Lung (tissue), 12 donors: ENCODE measurements around the gene PXT1. TPM values are rescaled to one million over a fixed set of nuclear protein-coding genes. Genes with fewer than 3 reads are reported as not detected.

Experiments
- ATAC-seq: fragments of 200-7000 bp; cut with Tn5 transposase; one replicate; pipeline ENCODE4 v1.9.1; 2020; ENCODE audit warnings: moderate number of reproducible peaks; ENCODE audit not compliant: insufficient read depth, low FRiP score
- DNase-seq, 3 donors: peaks; one replicate each; pipeline ENCODE4 v3.0.0-alpha.2; 2013 to 2017
- H3K27ac ChIP-seq, 2 donors: one replicate each; pipeline ENCODE4 v1.5.1; 2013; ENCODE audit warnings: mild to moderate bottlenecking in 2 of 2, moderate library complexity in 2 of 2, control low read depth in 1 of 2, inconsistent platforms in 1 of 2, low read depth in 1 of 2, low read length in 1 of 2
- H3K27me3 ChIP-seq, 3 donors: one replicate each; pipeline ENCODE4 v1.5.1; 2013; ENCODE audit warnings: low read length in 2 of 3; ENCODE audit not compliant: control insufficient read depth in 3 of 3, insufficient read depth in 3 of 3
- H3K36me3 ChIP-seq, 4 donors: one replicate each; pipeline ENCODE4 v1.5.1; 2013; ENCODE audit warnings: low read length in 4 of 4, mild to moderate bottlenecking in 1 of 4, moderate library complexity in 1 of 4; ENCODE audit not compliant: control insufficient read depth in 4 of 4, insufficient read depth in 4 of 4
- H3K4me1 ChIP-seq, 5 donors: one replicate each; pipeline ENCODE4 v1.5.1; 2013; ENCODE audit warnings: low read length in 5 of 5, mild to moderate bottlenecking in 2 of 5, moderate library complexity in 1 of 5; ENCODE audit not compliant: control insufficient read depth in 5 of 5, insufficient read depth in 5 of 5
- H3K4me3 ChIP-seq: one replicate; pipeline ENCODE4 v1.5.1; 2013; ENCODE audit warnings: mild to moderate bottlenecking, control low read depth, moderate library complexity
- H3K9ac ChIP-seq, 2 donors: one replicate each; pipeline ENCODE4 v1.5.1; 2013; ENCODE audit warnings: low read length in 2 of 2, control low read depth in 1 of 2; ENCODE audit not compliant: insufficient read depth in 1 of 2
- H3K9me3 ChIP-seq, 4 donors: one replicate each; pipeline ENCODE4 v1.5.1; 2013; ENCODE audit warnings: low read length in 3 of 4, mild to moderate bottlenecking in 1 of 4, moderate library complexity in 1 of 4; ENCODE audit not compliant: control insufficient read depth in 4 of 4, insufficient read depth in 3 of 4
- CTCF ChIP-seq: IDR thresholded peaks from 2 replicates; pipeline ENCODE4 v1.5.1; 2012; ENCODE audit warnings: mild to moderate bottlenecking; ENCODE audit errors: control extremely low read depth, extremely low read depth
- WGBS, 2 donors: extraction: QIAGEN DNeasy Blood & Tissue Kit; methylation state at CpG; one replicate each; pipeline ENCODE4 v1.1.7; 2013; 5-methylcytosine and 5-hydroxymethylcytosine counted together
- polyA plus RNA-seq, 2 donors: library from polyadenylated mRNA; stranded (reverse); fragments of 200-250 nt; gene quantifications; one replicate each; pipeline ENCODE4 v1.2.1, GENCODE V29; 2013
- total RNA-seq, 2 donors: library from RNA; depleted of rRNA in 1 of 2; stranded (reverse); fragments of >200 nt in 1 of 2; gene quantifications; one replicate each; pipeline ENCODE4 v1.2.1, GENCODE V29; 2014 to 2021
- donor health status: control.
- donor health status: control.
- donor health status: Bipolar disorder and iron deficiency.
- donor health status: healthy.
- donor health status: DM: yes; HTN: yes; CAD: no.

Gene PXT1
- total and polyA plus RNA-seq, 4 donors = 0.06 to 0.12 TPM; not detected in 2

DNA sequence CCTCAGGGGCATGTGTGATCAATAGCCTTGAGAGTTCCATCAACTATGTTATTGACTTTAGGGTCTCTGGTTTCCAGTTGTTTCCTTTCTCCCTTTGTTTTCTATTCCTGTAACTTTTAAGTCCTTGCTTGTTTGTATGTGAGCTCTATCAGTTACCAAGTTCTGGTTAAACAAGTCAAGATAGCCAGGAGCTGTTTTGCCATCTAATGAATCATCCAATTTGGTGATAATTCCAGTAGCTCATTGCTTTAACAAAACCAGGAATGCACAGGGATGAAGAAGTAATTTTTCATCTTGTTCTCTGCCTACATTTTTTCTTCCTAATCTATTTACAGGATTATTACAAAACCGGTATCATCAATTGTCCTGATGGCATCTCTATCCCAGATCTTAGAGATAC lies 36.6 kb upstream of the PXT1 start:
- 80 to 94% methylated on average over 1 of the region's 1 CpG for WGBS, 2 donors
- no peak for DNase-seq
- H3K27me3 ChIP-seq = no peaks in the 10 kb centered on the region
- peaks cover 0 to 3% (median 0%) of the 10 kb centered on the region in 5 donors for H3K4me1 ChIP-seq
- no peaks in the 10 kb centered on the region for H3K9me3 ChIP-seq
- no peak overlapping the region for H3K27ac ChIP-seq
- peaks cover 15 to 27% (median 19%) of the 10 kb centered on the region in 4 donors for H3K36me3 ChIP-seq
- H3K4me3 ChIP-seq = no peak overlapping the region
- no peak for ATAC-seq
- no peak overlapping the region for H3K9ac ChIP-seq
- no peak for TF ChIP-seq CTCF

- 27 to 59% methylated on average over 2 of the region's 2 CpGs for WGBS, 2 donors
- TF ChIP-seq CTCF = no peak
- no peaks in the 10 kb centered on the region for H3K27me3 ChIP-seq
- no peak overlapping the region for H3K9ac ChIP-seq
- peaks cover 0 to 3% (median 0%) of the 10 kb centered on the region in 5 donors for H3K4me1 ChIP-seq
- no peak overlapping the region for H3K27ac ChIP-seq
- DNase-seq (no peak), ATAC-seq (no peak)
- H3K4me3 ChIP-seq = no peak overlapping the region
- H3K9me3 ChIP-seq = no peaks in the 10 kb centered on the region
- peaks cover 11 to 28% (median 19%) of the 10 kb centered on the region in 4 donors for H3K36me3 ChIP-seq
Observed at GRCh38 chr6:36478051-36478526, 35.4 kb upstream of the PXT1 start.

DNA sequence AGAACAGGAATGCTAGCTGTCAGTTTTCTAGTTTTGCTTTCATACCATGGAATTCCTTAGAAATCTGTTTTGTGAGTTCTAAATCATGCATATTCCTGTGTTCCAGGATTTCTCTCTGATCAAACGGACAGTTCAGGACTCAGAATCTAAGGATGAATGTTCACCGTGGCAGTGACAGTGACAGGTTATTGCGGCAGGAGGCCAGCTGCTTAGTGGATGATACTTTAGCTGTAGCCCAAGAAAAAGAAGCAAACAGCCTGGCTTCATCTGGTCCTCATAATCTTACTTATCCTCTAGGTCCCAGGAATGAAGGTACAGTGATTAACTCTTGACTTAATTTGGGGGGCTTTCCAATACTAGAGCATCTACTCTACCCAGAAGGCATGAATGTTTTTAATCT lies 27.3 kb upstream of the PXT1 start:
- Histone ChIP-seq H3K9ac (no peak overlapping the region), H3K9me3 (no peaks in the 10 kb centered on the region), H3K27ac (no peak overlapping the region), H3K36me3 (peaks cover 3 to 8% (median 6%) of the 10 kb centered on the region in 4 donors), H3K4me3 (no peak overlapping the region), H3K4me1 (peaks cover 0 to 3% (median 0%) of the 10 kb centered on the region in 5 donors), H3K27me3 (no peaks in the 10 kb centered on the region)
- no peak for TF ChIP-seq CTCF
- 91 to 95% methylated on average over 3 of the region's 3 CpGs for WGBS, 2 donors
- DNase-seq (no peak), ATAC-seq (no peak)

GRCh38 chr6:36469148-36469661 lies 26.6 kb upstream of the PXT1 start:
- Histone ChIP-seq H3K27ac (no peak overlapping the region), H3K36me3 (peaks cover 3 to 8% (median 3%) of the 10 kb centered on the region in 4 donors), H3K9me3 (no peaks in the 10 kb centered on the region), H3K4me3 (no peak overlapping the region), H3K27me3 (no peaks in the 10 kb centered on the region), H3K9ac (no peak overlapping the region), H3K4me1 (peaks cover 0 to 2% (median 0%) of the 10 kb centered on the region in 5 donors)
- DNase-seq = no peak
- TF ChIP-seq CTCF = no peak
- WGBS, 2 donors = 70 to 80% methylated on average over 6 of the region's 6 CpGs
- ATAC-seq = no peak
